Erythroblast (primary cell): ENCODE measurements around the gene SLC47A2.

Source experiments
- GATA1 ChIP-seq: IDR thresholded peaks from 2 replicates; pipeline ENCODE4 v1.6.1; 2011; ENCODE audit warnings: low read depth, mild to moderate bottlenecking, control low read depth, low read length, moderate library complexity
- POLR2A ChIP-seq: IDR thresholded peaks from 2 replicates; pipeline ENCODE4 v1.6.1; 2011; ENCODE audit warnings: mild to moderate bottlenecking, low read length

GRCh38 chr17:19713462-19713861 lies 2.9 kb downstream of the SLC47A2 start:
- TF ChIP-seq POLR2A (no peak), GATA1 (no peak)
